Measurements from ENCODE around the gene ATP13A4. TPM values are rescaled to one million over a fixed set of nuclear protein-coding genes. Genes with fewer than 3 reads are reported as not detected.

The ATP13A4 gene, protein sequence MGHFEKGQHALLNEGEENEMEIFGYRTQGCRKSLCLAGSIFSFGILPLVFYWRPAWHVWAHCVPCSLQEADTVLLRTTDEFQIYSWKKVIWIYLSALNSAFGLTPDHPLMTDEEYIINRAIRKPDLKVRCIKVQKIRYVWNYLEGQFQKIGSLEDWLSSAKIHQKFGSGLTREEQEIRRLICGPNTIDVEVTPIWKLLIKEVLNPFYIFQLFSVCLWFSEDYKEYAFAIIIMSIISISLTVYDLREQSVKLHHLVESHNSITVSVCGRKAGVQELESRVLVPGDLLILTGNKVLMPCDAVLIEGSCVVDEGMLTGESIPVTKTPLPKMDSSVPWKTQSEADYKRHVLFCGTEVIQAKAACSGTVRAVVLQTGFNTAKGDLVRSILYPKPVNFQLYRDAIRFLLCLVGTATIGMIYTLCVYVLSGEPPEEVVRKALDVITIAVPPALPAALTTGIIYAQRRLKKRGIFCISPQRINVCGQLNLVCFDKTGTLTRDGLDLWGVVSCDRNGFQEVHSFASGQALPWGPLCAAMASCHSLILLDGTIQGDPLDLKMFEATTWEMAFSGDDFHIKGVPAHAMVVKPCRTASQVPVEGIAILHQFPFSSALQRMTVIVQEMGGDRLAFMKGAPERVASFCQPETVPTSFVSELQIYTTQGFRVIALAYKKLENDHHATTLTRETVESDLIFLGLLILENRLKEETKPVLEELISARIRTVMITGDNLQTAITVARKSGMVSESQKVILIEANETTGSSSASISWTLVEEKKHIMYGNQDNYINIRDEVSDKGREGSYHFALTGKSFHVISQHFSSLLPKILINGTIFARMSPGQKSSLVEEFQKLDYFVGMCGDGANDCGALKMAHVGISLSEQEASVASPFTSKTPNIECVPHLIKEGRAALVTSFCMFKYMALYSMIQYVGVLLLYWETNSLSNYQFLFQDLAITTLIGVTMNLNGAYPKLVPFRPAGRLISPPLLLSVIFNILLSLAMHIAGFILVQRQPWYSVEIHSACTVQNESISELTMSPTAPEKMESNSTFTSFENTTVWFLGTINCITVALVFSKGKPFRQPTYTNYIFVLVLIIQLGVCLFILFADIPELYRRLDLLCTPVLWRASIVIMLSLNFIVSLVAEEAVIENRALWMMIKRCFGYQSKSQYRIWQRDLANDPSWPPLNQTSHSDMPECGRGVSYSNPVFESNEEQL
- not detected in 2 replicates for total RNA-seq

DNA sequence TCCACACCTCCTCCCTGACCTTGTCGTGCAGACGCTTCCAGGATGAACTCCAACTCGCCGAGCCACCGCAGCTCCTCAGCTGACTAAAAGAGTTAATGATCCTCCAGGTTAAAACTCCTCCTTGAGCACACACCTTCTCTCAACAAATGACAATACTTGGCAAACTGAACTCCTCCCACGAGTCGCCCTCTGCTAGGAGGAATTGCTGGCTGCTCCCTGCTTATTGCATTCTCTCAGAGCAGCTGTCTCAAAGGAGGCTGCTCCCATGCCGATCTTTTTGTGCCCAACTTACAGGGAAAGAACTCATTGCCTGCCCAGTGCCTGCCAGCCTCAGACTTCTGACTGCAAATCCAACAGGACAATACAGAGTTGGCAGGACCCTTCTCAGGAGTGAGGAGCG, at the start of gene ATP13A4:
TSS of gene ATP13A4 (minus strand) at position 85 of the 400 bp plus-strand sequence. CDS start 96 bp downstream, outside the sequence.

DNA sequence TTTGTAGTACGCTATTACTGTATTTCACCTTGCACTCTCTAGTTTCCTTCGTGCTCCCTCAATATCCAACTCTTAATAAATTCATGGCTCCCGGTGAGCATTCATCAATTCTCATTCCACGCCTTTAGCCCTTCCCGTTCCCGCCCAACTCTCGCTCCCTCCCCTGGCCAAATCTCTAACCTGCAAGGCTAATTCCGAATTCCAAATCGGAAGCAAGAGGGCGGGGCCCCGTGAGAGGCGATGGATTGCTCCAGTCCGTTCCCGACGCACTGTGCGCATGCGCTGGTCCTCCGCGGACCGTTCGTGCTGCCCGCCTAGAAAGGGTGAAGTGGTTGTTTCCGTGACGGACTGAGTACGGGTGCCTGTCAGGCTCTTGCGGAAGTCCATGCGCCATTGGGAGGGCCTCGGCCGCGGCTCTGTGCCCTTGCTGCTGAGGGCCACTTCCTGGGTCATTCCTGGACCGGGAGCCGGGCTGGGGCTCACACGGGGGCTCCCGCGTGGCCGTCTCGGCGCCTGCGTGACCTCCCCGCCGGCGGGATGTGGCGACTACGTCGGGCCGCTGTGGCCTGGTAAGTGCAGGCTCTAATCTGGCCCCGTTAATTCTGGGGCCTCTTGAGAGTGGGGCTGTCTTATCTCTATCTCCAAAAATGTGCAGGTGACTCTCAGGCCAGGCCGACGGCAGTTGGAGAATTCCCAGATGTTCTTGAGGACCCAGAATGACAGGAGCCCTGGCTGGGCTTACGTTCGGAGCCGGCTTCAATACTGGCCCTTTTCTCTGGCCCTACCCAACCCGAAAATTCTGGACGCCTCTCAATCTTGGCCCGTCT, 38.4 kb upstream of the ATP13A4 start, which contains the start of gene OPA1:
TSS of gene OPA1 (plus strand) at position 368 of the 827 bp plus-strand sequence. CDS start at position 538, 170 bp downstream.

DNA sequence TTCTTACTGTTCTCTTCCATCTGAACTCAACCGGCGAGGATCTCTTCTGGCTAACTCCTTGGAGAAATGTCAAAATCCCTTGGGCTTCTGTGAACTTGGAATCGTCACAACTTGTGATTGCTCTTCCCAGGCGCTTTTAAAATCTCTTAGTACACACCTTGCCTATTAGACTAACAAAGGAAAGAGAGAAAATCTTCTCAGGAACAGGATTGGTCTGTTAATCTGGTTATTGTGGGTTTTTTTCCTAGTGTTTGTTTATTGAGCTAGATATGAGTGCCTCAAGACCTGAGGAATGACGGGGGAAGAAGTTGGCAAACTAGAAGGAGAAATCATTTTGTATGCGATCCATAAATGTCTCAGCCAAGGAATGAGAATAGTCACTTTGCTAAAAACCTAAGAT, 176.0 kb downstream of the ATP13A4 start, which contains the start of gene ATP13A5:
TSS of gene ATP13A5 (minus strand) at position 48 of the 400 bp plus-strand sequence. CDS start at position 20, 28 bp downstream.

Other genes with a start within 250 kb of the ATP13A4 start
- not detected in 2 replicates for gene ATP13A5, start 176.1 kb downstream of the ATP13A4 start, total RNA-seq
- gene OPA1, start 38.3 kb upstream of the ATP13A4 start, total RNA-seq, result 23.3 and 30.0 TPM in 2 replicates